HEK293 (cell line): ENCODE results near the gene MDFIC.

Source experiments
- CTCF ChIA-PET: fragments of 350-600 bp; formaldehyde crosslinking; extraction: SDS; loops from one replicate; lab custom pipeline; 2021; ENCODE audit warnings: antibody characterized with exemption; lab: Yijun Ruan, JAX
- POLR2A ChIA-PET: fragments of 300-600 bp; formaldehyde crosslinking; extraction: SDS; loops from one replicate; lab custom pipeline; 2020; ENCODE audit warnings: antibody characterized with exemption, inconsistent platforms; lab: Yijun Ruan, JAX
- H3K27ac ChIP-seq: fragments of 200-500 bp; sonication (Bioruptor generic); 2 replicates; pipeline ENCODE4 v1.5.1; 2014; ENCODE audit warnings: low read depth, low read length, control low read depth, inconsistent platforms; ENCODE audit errors: extremely low read depth
- H3K36me3 ChIP-seq, 2 experiments: fragments of 200-500 bp in 1 of 2; sonication (Bioruptor generic) in 1 of 2; 1 replicate in 1 of 2; 2 replicates in 1 of 2; pipeline ENCODE4 v1.5.1; 2014 to 2017; ENCODE audit warnings: inconsistent platforms in 2 of 2, low read length in 2 of 2; ENCODE audit not compliant: control insufficient read depth in 2 of 2, insufficient read depth in 1 of 2
- H3K4me1 ChIP-seq: fragments of 200-500 bp; sonication (Bioruptor generic); 2 replicates; pipeline ENCODE4 v1.5.1; 2014; ENCODE audit warnings: mild to moderate bottlenecking, low read length, inconsistent platforms; ENCODE audit not compliant: control insufficient read depth, insufficient read depth
- H3K4me3 ChIP-seq: 2 replicates; pipeline ENCODE4 v1.5.1; 2011; ENCODE audit warnings: low read depth, mild to moderate bottlenecking, control low read depth, low read length, moderate library complexity
- H3K9me3 ChIP-seq: fragments of 200-500 bp; sonication (Bioruptor generic); 2 replicates; pipeline ENCODE4 v1.5.1; 2014; ENCODE audit warnings: low read depth, low read length, inconsistent platforms; ENCODE audit not compliant: control insufficient read depth, insufficient read depth
- KLF10 ChIP-seq: fragments of 450-650 bp; IDR thresholded peaks from 2 replicates; pipeline ENCODE4 v1.5.1; 2018; ENCODE audit warnings: missing biosample characterization, mild to moderate bottlenecking, missing genetic modification characterization
- KLF7 ChIP-seq: fragments of 450-650 bp; formaldehyde crosslinking; IDR thresholded peaks from 2 replicates; pipeline ENCODE4 v1.5.1; 2016; ENCODE audit warnings: missing biosample characterization, missing genetic modification characterization, borderline replicate concordance
- PRDM1 ChIP-seq: fragments of 450-650 bp; formaldehyde crosslinking; IDR thresholded peaks from 2 replicates; pipeline ENCODE4; 2016; ENCODE audit warnings: missing biosample characterization, missing genetic modification characterization
- TRIM28 ChIP-seq: IDR thresholded peaks from 2 replicates; pipeline ENCODE4 v1.6.1; 2011; ENCODE audit warnings: low read length, control low read depth, borderline replicate concordance
- ZBTB20 ChIP-seq: fragments of 450-650 bp; formaldehyde crosslinking; IDR thresholded peaks from 2 replicates; pipeline ENCODE4 v1.5.1; 2016; ENCODE audit warnings: missing biosample characterization, missing genetic modification characterization
- ZNF140 ChIP-seq: fragments of 450-650 bp; formaldehyde crosslinking; IDR thresholded peaks from 2 replicates; pipeline ENCODE4 v1.5.1; 2016; ENCODE audit warnings: missing biosample characterization, missing genetic modification characterization
- ZNF157 ChIP-seq: fragments of 450-650 bp; formaldehyde crosslinking; IDR thresholded peaks from 2 replicates; pipeline ENCODE4 v1.5.1; 2016; ENCODE audit warnings: missing biosample characterization, missing genetic modification characterization
- ZNF175 ChIP-seq: fragments of 450-650 bp; formaldehyde crosslinking; IDR thresholded peaks from 2 replicates; pipeline ENCODE4 v1.5.1; 2016; ENCODE audit warnings: missing biosample characterization, missing genetic modification characterization
- ZNF2 ChIP-seq: fragments of 450-650 bp; formaldehyde crosslinking; IDR thresholded peaks from 2 replicates; pipeline ENCODE4 v1.5.1; 2016; ENCODE audit warnings: missing biosample characterization, missing genetic modification characterization
- ZNF23 ChIP-seq: fragments of 450-650 bp; formaldehyde crosslinking; IDR thresholded peaks from 2 replicates; pipeline ENCODE4 v1.5.1; 2016; ENCODE audit warnings: missing biosample characterization, missing genetic modification characterization, borderline replicate concordance
- ZNF335 ChIP-seq: fragments of 450-650 bp; formaldehyde crosslinking; conservative IDR thresholded peaks from 2 replicates; pipeline ENCODE4 v1.5.1; 2016; ENCODE audit warnings: missing biosample characterization, missing genetic modification characterization
- ZNF366 ChIP-seq: fragments of 450-650 bp; formaldehyde crosslinking; conservative IDR thresholded peaks from 2 replicates; pipeline ENCODE4 v1.5.1; 2016; ENCODE audit warnings: missing biosample characterization, missing genetic modification characterization
- ZNF423 ChIP-seq: fragments of 450-650 bp; formaldehyde crosslinking; IDR thresholded peaks from 2 replicates; pipeline ENCODE4 v1.5.1; 2016; ENCODE audit warnings: missing biosample characterization, missing genetic modification characterization
- ZNF521 ChIP-seq: fragments of 450-650 bp; formaldehyde crosslinking; IDR thresholded peaks from 2 replicates; pipeline ENCODE4 v1.5.1; 2017; ENCODE audit warnings: missing biosample characterization, mild to moderate bottlenecking, missing genetic modification characterization
- ZNF529 ChIP-seq: fragments of 450-650 bp; formaldehyde crosslinking; IDR thresholded peaks from 2 replicates; pipeline ENCODE4 v1.5.1; 2017; ENCODE audit warnings: missing genetic modification characterization, missing biosample characterization; ENCODE audit not compliant: insufficient replicate concordance
- ZNF544 ChIP-seq: fragments of 450-650 bp; formaldehyde crosslinking; IDR thresholded peaks from 2 replicates; pipeline ENCODE4 v1.5.0; 2017; ENCODE audit warnings: missing biosample characterization, missing genetic modification characterization
- ZNF610 ChIP-seq: fragments of 450-650 bp; formaldehyde crosslinking; IDR thresholded peaks from 2 replicates; pipeline ENCODE4 v1.5.1; 2016; ENCODE audit warnings: missing biosample characterization, missing genetic modification characterization, borderline replicate concordance
- ZNF701 ChIP-seq: fragments of 450-650 bp; formaldehyde crosslinking; IDR thresholded peaks from 2 replicates; pipeline ENCODE4 v1.5.1; 2016; ENCODE audit warnings: missing biosample characterization, missing genetic modification characterization
- ZNF768 ChIP-seq: fragments of 450-650 bp; formaldehyde crosslinking; IDR thresholded peaks from 2 replicates; pipeline ENCODE4 v1.5.1; 2018; ENCODE audit warnings: missing biosample characterization, mild to moderate bottlenecking, missing genetic modification characterization
- ZNF830 ChIP-seq: fragments of 450-650 bp; IDR thresholded peaks from 2 replicates; pipeline ENCODE4 v1.5.0; 2018; ENCODE audit warnings: missing biosample characterization, missing genetic modification characterization, low read depth, mild to moderate bottlenecking, moderate library complexity
- ZNF843 ChIP-seq: fragments of 450-650 bp; formaldehyde crosslinking; IDR thresholded peaks from 2 replicates; pipeline ENCODE4 v1.5.1; 2016; ENCODE audit warnings: missing biosample characterization, missing genetic modification characterization
- ZSCAN30 ChIP-seq: fragments of 450-650 bp; IDR thresholded peaks from 2 replicates; pipeline ENCODE4 v1.5.1; 2018; ENCODE audit warnings: missing biosample characterization, mild to moderate bottlenecking, missing genetic modification characterization, moderate library complexity
- TF ChIP-seq, protein P1 (sequence below): fragments of 450-650 bp; formaldehyde crosslinking; IDR thresholded peaks from 2 replicates; pipeline ENCODE4 v1.5.1; 2016; ENCODE audit warnings: missing biosample characterization, missing genetic modification characterization
- TF ChIP-seq, protein P2 (sequence below): fragments of 450-650 bp; formaldehyde crosslinking; IDR thresholded peaks from 2 replicates; pipeline ENCODE4 v1.5.1; 2017; ENCODE audit warnings: missing biosample characterization, missing genetic modification characterization

The MDFIC gene

DNA sequence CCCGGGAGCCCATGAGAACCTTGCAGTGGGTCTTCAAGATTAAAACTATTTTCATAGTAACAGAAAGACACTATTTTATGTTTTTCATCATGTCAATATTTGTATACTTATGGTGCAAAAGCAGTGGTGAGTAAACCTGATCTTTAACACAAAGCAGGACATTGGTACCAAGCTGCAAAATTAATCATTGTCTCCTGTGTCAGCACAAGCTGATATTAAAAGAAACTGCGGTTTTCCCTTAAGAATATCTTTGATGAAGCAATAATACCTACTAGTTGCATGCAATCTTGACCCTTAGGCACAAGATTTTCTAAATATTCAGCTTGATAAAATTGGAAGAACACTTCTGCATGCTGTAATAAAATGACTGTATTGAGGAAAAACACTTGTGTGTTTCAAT lies 121.7 kb downstream of the MDFIC start:
- Histone ChIP-seq H3K4me3 (no peak overlapping the region), H3K36me3 (no peaks in the 10 kb centered on the region), H3K4me1 (no peaks in the 10 kb centered on the region), H3K27ac (no peak overlapping the region), H3K9me3 (no peaks in the 10 kb centered on the region)
- TF ChIP-seq KLF10 (tag by site-specific recombination) (no peak), ZBTB20 (tag by site-specific recombination) (no peak), ZNF423 (tag by site-specific recombination) (no peak)
- TF ChIP-seq, protein P1, sequence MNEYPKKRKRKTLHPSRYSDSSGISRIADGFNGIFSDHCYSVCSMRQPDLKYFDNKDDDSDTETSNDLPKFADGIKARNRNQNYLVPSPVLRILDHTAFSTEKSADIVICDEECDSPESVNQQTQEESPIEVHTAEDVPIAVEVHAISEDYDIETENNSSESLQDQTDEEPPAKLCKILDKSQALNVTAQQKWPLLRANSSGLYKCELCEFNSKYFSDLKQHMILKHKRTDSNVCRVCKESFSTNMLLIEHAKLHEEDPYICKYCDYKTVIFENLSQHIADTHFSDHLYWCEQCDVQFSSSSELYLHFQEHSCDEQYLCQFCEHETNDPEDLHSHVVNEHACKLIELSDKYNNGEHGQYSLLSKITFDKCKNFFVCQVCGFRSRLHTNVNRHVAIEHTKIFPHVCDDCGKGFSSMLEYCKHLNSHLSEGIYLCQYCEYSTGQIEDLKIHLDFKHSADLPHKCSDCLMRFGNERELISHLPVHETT (tag by site-specific recombination), result no peak
- TF ChIP-seq, protein P2, sequence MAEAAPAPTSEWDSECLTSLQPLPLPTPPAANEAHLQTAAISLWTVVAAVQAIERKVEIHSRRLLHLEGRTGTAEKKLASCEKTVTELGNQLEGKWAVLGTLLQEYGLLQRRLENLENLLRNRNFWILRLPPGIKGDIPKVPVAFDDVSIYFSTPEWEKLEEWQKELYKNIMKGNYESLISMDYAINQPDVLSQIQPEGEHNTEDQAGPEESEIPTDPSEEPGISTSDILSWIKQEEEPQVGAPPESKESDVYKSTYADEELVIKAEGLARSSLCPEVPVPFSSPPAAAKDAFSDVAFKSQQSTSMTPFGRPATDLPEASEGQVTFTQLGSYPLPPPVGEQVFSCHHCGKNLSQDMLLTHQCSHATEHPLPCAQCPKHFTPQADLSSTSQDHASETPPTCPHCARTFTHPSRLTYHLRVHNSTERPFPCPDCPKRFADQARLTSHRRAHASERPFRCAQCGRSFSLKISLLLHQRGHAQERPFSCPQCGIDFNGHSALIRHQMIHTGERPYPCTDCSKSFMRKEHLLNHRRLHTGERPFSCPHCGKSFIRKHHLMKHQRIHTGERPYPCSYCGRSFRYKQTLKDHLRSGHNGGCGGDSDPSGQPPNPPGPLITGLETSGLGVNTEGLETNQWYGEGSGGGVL, result no peak
- ChIA-PET POLR2A (no interaction called here), CTCF (no interaction called here)

DNA sequence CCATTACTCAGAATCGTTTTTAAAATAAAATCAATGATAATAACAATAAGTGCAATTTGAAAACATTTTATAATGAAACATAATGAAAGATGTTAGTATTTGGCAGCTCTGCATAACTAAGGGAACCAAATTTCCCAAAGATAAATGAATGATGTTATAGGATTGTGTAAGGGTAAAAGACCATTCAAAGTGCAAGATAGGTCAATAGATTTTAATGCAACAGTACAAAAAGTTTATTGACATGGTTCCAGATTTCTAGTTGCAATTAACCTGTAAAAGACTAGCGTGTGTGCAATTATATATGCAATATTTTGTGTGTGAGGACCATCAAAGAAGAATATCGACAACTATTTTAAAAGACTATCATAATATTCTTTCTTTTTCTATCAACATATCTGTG lies 122.3 kb downstream of the MDFIC start:
- H3K4me3 ChIP-seq, result no peak overlapping the region
- no peak overlapping the region for H3K27ac ChIP-seq
- no peak for TF ChIP-seq ZNF843 (tag by site-specific recombination)
- TF ChIP-seq, all 188 proteins: peak for 0
- CTCF ChIA-PET, result no interaction called here
- H3K4me1 ChIP-seq, result no peaks in the 10 kb centered on the region
- POLR2A ChIA-PET, result no interaction called here
- no peaks in the 10 kb centered on the region for H3K36me3 ChIP-seq
- no peaks in the 10 kb centered on the region for H3K9me3 ChIP-seq

DNA sequence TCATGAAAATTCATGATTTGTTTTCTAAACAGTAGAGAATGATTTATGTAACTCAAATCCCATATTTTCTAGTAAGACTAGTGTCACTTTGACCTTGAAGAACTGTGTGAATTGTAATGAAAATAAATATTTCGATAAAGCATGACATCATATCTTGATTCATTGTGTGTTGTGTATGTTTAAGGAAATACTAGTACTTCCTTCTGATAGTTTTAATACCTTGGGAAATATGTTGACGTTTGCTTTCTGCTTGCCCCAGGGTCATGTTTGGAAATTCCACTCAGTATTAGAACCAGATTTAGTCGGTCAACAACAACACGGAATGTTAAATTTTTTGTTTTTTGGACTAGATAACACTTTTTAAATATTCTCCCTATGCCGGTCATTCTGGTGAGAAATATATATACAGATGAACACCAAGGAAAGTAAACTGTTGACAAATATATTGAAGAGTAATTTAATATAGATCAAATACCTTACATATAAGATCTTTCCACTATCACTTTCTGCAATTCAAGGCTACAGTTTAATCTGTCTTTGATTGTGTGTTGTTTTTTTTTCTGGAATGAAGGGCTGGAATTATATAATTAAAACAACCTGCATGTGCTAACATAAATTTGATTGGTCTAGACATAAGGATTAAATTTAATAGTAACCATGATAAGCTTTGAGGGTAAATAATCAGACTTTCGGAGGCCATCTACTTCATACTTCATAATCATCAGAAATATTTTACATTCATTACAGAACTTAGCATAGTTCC lies 126.2 kb downstream of the MDFIC start:
- H3K4me3 ChIP-seq, result no peak overlapping the region
- TF ChIP-seq ZNF768 (tag by site-specific recombination) (no peak), ZNF157 (tag by site-specific recombination) (no peak), ZNF140 (tag by site-specific recombination) (no peak), ZNF175 (no peak), ZNF521 (no peak), ZNF544 (tag by site-specific recombination) (no peak), ZNF610 (no peak), ZNF830 (tag by site-specific recombination) (no peak), ZNF335 (no peak), ZNF366 (tag by site-specific recombination) (no peak), ZNF701 (tag by site-specific recombination) (no peak), PRDM1 (no peak), ZSCAN30 (no peak), ZNF2 (no peak), ZNF23 (tag by site-specific recombination) (no peak), ZNF529 (no peak), KLF7 (tag by site-specific recombination) (no peak), TRIM28 (no peak)
- ChIA-PET POLR2A (no interaction called here), CTCF (interaction anchor here (0.6 kb wide), 4 partner anchors 12 to 1523 kb away, joined by 3 read pairs; no protein-coding TSS in a partner anchor)
- H3K27ac ChIP-seq, result no peak overlapping the region
- H3K9me3 ChIP-seq, result no peaks in the 10 kb centered on the region
- H3K4me1 ChIP-seq, result no peaks in the 10 kb centered on the region
- no peaks in the 10 kb centered on the region for H3K36me3 ChIP-seq
